Keratinocyte (primary cell): ENCODE results near the gene SFXN2. TPM values are rescaled to one million over a fixed set of nuclear protein-coding genes. Genes with fewer than 3 reads are reported as not detected.

Experiments used
- DNase-seq: peaks from one replicate; pipeline ENCODE4 v3.0.0-alpha.2; 2011; ENCODE audit warnings: low read depth, missing footprints, low spot score
- FAIRE-seq: peaks from 2 replicates; lab custom pipeline; 2011; peaks lifted over from hg19 to GRCh38; lab: Jason Lieb, UNC
- H2AFZ ChIP-seq: 2 replicates; pipeline ENCODE4 v1.6.0; 2012; ENCODE audit warnings: low read length, control low read depth, inconsistent platforms; ENCODE audit not compliant: control insufficient read depth
- H3K27ac ChIP-seq: 2 replicates; pipeline ENCODE4 v1.5.1; 2011; ENCODE audit warnings: low read length; ENCODE audit not compliant: control insufficient read depth, insufficient read depth
- H3K27me3 ChIP-seq: 3 replicates; pipeline ENCODE4 v1.6.0; 2011; ENCODE audit warnings: low read length; ENCODE audit not compliant: control insufficient read depth, insufficient read depth; ENCODE audit errors: extremely low read depth
- H3K36me3 ChIP-seq, 2 experiments: 2 replicates in 1 of 2; 3 replicates in 1 of 2; pipeline ENCODE4 v1.5.1; 2011; ENCODE audit warnings: low read length in 2 of 2, mild to moderate bottlenecking in 1 of 2; ENCODE audit not compliant: control insufficient read depth in 2 of 2, insufficient read depth in 2 of 2; ENCODE audit errors: extremely low read depth in 1 of 2
- H3K4me1 ChIP-seq: 3 replicates; pipeline ENCODE4 v1.5.1; 2011; ENCODE audit warnings: low read length; ENCODE audit not compliant: control insufficient read depth, insufficient read depth; ENCODE audit errors: extremely low read depth
- H3K4me2 ChIP-seq: 3 replicates; pipeline ENCODE4 v1.6.0; 2011; ENCODE audit warnings: low read depth, low read length; ENCODE audit not compliant: control insufficient read depth, insufficient read depth; ENCODE audit errors: extremely low read depth
- H3K4me3 ChIP-seq, 3 experiments: fragments of 200-600 bp in 1 of 3; sonication (generic) in 1 of 3; 2 replicates in 2 of 3; 3 replicates in 1 of 3; pipeline ENCODE4 v1.5.1; 2011 to 2016; ENCODE audit warnings: low read length in 3 of 3, mild to moderate bottlenecking in 3 of 3, control low read depth in 2 of 3, inconsistent platforms in 1 of 3, low read depth in 1 of 3, mixed read lengths in 1 of 3, mixed run types in 1 of 3, moderate library complexity in 1 of 3; ENCODE audit not compliant: control insufficient read depth in 2 of 3, insufficient read depth in 2 of 3; ENCODE audit errors: extremely low read depth in 1 of 3
- H3K79me2 ChIP-seq: 2 replicates; pipeline ENCODE4 v1.6.0; 2012; ENCODE audit warnings: low read length; ENCODE audit not compliant: control insufficient read depth, insufficient read depth
- H3K9ac ChIP-seq: 3 replicates; pipeline ENCODE4 v1.6.0; 2011; ENCODE audit warnings: low read length; ENCODE audit not compliant: control insufficient read depth, insufficient read depth; ENCODE audit errors: extremely low read depth
- H3K9me1 ChIP-seq: 3 replicates; pipeline ENCODE4 v1.6.0; 2011; ENCODE audit warnings: low read length; ENCODE audit not compliant: control insufficient read depth, insufficient read depth; ENCODE audit errors: extremely low read depth
- H3K9me3 ChIP-seq: 2 replicates; pipeline ENCODE4 v1.5.1; 2012; ENCODE audit warnings: low read depth, low read length; ENCODE audit not compliant: control insufficient read depth
- H4K20me1 ChIP-seq: 3 replicates; pipeline ENCODE4 v1.6.0; 2011; ENCODE audit warnings: low read length; ENCODE audit not compliant: control insufficient read depth, insufficient read depth; ENCODE audit errors: extremely low read depth
- CTCF ChIP-seq, 3 experiments: IDR thresholded peaks in 1 of 3; conservative IDR thresholded peaks in 1 of 3; optimal IDR thresholded peaks in 1 of 3; 2 replicates in 2 of 3; 3 replicates in 1 of 3; pipeline versions ENCODE3 to v1.5.1; 2011; ENCODE audit warnings: low read length in 3 of 3, mild to moderate bottlenecking in 3 of 3, moderate library complexity in 2 of 3, control low read depth in 1 of 3, inconsistent platforms in 1 of 3; ENCODE audit not compliant: insufficient read depth in 2 of 3; ENCODE audit errors: extremely low read depth in 1 of 3
- EZH2 ChIP-seq: IDR thresholded peaks from one replicate; pipeline ENCODE4 v1.6.1; 2012; ENCODE audit warnings: inconsistent platforms, mild to moderate bottlenecking, low read length, moderate library complexity
- dilution Hi-C: fragments of 300-500 bp; cut with MboI; formaldehyde crosslinking; loops from one replicate; pipeline ENCODE4 v1.7.0; 2020; ENCODE audit warnings: low sequenced_read_pairs; ENCODE audit not compliant: extremely low pct_ligation_motif_present
- polyA plus RNA-seq, 5 experiments: library from polyadenylated mRNA; depleted of rRNA in 3 of 5; stranded (reverse) in 3 of 5; stranded (forward) in 1 of 5; unstranded in 1 of 5; fragments of >200 nt; gene quantifications; 1 replicate in 1 of 5; 2 replicates in 3 of 5; 3 replicates in 1 of 5; pipeline versions ENCODE4 v1.2.1 to v1.2.3, GENCODE V29; 2011 to 2012; ENCODE audit warnings: missing spikeins in 2 of 5, low read depth in 1 of 5, low replicate concordance in 1 of 5

Gene SFXN2
- polyA plus RNA-seq, 1 donor (not counting 4 experiments of a cell fraction or from before 2014, with no cell fraction given), result 5.0 TPM

DNA sequence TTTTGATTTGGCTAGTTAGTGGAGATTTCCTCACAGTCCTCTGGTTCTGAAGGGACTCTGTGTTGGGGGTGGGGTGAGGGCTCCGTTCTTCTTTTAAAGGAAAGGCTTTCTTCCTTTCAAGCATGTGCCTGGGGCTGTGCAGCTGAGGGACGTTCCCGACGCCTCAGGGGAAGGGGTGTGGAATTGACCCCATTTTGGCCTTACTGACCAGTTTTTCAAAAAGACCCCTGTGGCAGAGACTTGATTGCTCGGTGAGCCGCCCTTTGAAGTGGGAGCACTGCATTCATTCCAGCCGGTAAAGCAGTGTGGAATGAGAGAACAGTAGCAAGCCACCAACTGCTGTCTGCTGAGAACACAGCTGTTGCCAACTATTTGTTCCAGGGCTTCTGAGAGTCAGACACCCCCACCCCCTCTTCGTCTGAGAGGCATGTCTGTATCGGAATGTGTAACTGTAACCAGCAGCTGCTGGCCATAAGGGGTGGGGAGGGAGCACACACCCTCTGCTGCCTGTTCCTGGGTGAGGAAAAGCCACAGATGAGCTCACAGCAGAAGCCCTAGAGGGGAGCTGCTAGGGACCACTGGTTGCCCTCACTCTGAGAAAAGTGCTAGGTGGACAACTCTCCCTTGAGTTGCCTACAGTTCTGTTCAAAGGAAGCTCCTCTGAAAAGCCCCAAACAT is 62.5 kb downstream of the SFXN2 start:
- DNase-seq (peak; percentile 87), FAIRE-seq (peak; percentile 99)
- Histone ChIP-seq H3K27me3 (no peaks in the 10 kb centered on the region), H2AFZ (no peak overlapping the region), H3K36me3 (peaks cover 0 to 1% of the 10 kb centered on the region in 2 experiments), H3K4me1 (peaks cover 94% of the 10 kb centered on the region), H3K9me3 (no peaks in the 10 kb centered on the region), H3K4me2 (peak overlapping the region; percentile 89), H3K4me3 (peak overlapping the region; percentile 1 to 57 (median 52)), H3K9me1 (peaks cover 2% of the 10 kb centered on the region), H3K79me2 (peaks cover 11% of the 10 kb centered on the region), H3K9ac (peak overlapping the region; percentile 88), H4K20me1 (no peaks in the 10 kb centered on the region), H3K27ac (peak overlapping the region; percentile 96)
- TF ChIP-seq CTCF (optimal IDR thresholded peaks at IDR 0.05 in 1 of 3, IDR thresholded peaks at IDR 0.05 in 1 of 3, conservative IDR thresholded peaks at IDR 0.05 in 1 of 3; ENCODE audit: extremely low read depth in 1 of 3, insufficient read depth in 2 of 3, low read length in 3 of 3), result peak in 1 of 3 experiments; percentile 10
- TF ChIP-seq EZH2, result no peak
- dilution Hi-C loops, result no loop called here

GRCh38 chr10:102777711-102778453 is 63.4 kb downstream of the SFXN2 start:
- no peaks in the 10 kb centered on the region for H4K20me1 ChIP-seq
- FAIRE-seq, result peak; percentile 72
- H3K79me2 ChIP-seq, result peaks cover 11% of the 10 kb centered on the region
- H2AFZ ChIP-seq, result no peak overlapping the region
- peaks cover 96% of the 10 kb centered on the region for H3K4me1 ChIP-seq
- H3K9me3 ChIP-seq, result no peaks in the 10 kb centered on the region
- H3K27ac ChIP-seq, result peak overlapping the region; percentile 96
- TF ChIP-seq EZH2 (no peak), CTCF (optimal IDR thresholded peaks at IDR 0.05 in 1 of 3, IDR thresholded peaks at IDR 0.05 in 1 of 3, conservative IDR thresholded peaks at IDR 0.05 in 1 of 3; ENCODE audit: extremely low read depth in 1 of 3, insufficient read depth in 2 of 3, low read length in 3 of 3) (no peak)
- DNase-seq, result peak; percentile 35
- H3K9me1 ChIP-seq, result peaks cover 2% of the 10 kb centered on the region
- H3K9ac ChIP-seq, result peak overlapping the region; percentile 88
- H3K4me3 ChIP-seq, result no peak overlapping the region
- H3K4me2 ChIP-seq, result peak overlapping the region; percentile 44
- no peaks in the 10 kb centered on the region for H3K27me3 ChIP-seq
- dilution Hi-C loops, result no loop called here
- peaks cover 0 to 1% of the 10 kb centered on the region in 2 experiments for H3K36me3 ChIP-seq
